ENCODE measurements around the gene NYAP1.
"Not testable (repeated sequence)": the region's sequence is repeated elsewhere in the genome, so short reads cannot be mapped to it uniquely, and the experiment has no call there.

Gene NYAP1

GRCh38 chr7:100528108-100528866 lies 44.6 kb downstream of the NYAP1 start:
- H3K14ac ChIP-seq (ENCODE audit: low read length); H3K9me3 ChIP-seq (ENCODE audit: insufficient read depth, low read depth, low read length); H3K4me3 ChIP-seq (ENCODE audit: low read depth, low read length); H3K79me1 ChIP-seq (ENCODE audit: low read length); H3K27me3 ChIP-seq (ENCODE audit: insufficient read depth, low read length); H3K79me2 ChIP-seq (ENCODE audit: control insufficient read depth, insufficient read depth, low read length, poor library complexity); H2BK5ac ChIP-seq (ENCODE audit: low read depth, low read length, poor library complexity); H3K4ac ChIP-seq (ENCODE audit: low read depth, low read length); H3K18ac ChIP-seq (ENCODE audit: low read length); H3K4me1 ChIP-seq (ENCODE audit: control insufficient read depth in 1 of 2, insufficient read depth in 2 of 2, low read length in 2 of 2); H4K91ac ChIP-seq (ENCODE audit: low read depth, low read length); H3K4me2 ChIP-seq (ENCODE audit: low read length); H2BK12ac ChIP-seq (ENCODE audit: low read length); H2AFZ ChIP-seq (ENCODE audit: insufficient read depth, low read length, poor library complexity); H3K27ac ChIP-seq (ENCODE audit: low read depth, low read length); H4K12ac ChIP-seq (ENCODE audit: low read depth, low read length); H4K8ac ChIP-seq (ENCODE audit: low read depth, low read length); H3K23ac ChIP-seq (ENCODE audit: low read length); H3K9ac ChIP-seq (ENCODE audit: low read length); H2BK120ac ChIP-seq (ENCODE audit: insufficient read depth, low read length, poor library complexity); DNase-seq; H3K36me3 ChIP-seq (ENCODE audit: control insufficient read depth in 1 of 2, insufficient read depth in 2 of 2, low read length in 2 of 2); H2AK5ac ChIP-seq (ENCODE audit: low read length): not testable (repeated sequence)
- no CpG with 5 or more reads among the region's 12 CpGs for WGBS (ENCODE audit: extremely low coverage, insufficient coverage, insufficient read length)

- Histone ChIP-seq H2AFZ (ENCODE audit: insufficient read depth, low read length, poor library complexity) (no peak overlapping the region), H3K4me1 (ENCODE audit: control insufficient read depth in 1 of 2, insufficient read depth in 2 of 2, low read length in 2 of 2) (no peaks in the 10 kb centered on the region), H3K18ac (ENCODE audit: low read length) (no peak overlapping the region), H3K27me3 (ENCODE audit: insufficient read depth, low read length) (no peaks in the 10 kb centered on the region), H3K9ac (ENCODE audit: low read length) (no peak overlapping the region), H3K23ac (ENCODE audit: low read length) (no peak overlapping the region), H4K91ac (ENCODE audit: low read depth, low read length) (no peak overlapping the region), H3K36me3 (ENCODE audit: control insufficient read depth in 1 of 2, insufficient read depth in 2 of 2, low read length in 2 of 2) (no peaks in the 10 kb centered on the region), H3K4me3 (ENCODE audit: low read depth, low read length) (no peak overlapping the region), H3K79me1 (ENCODE audit: low read length) (no peaks in the 10 kb centered on the region), H4K8ac (ENCODE audit: low read depth, low read length) (no peak overlapping the region), H2BK12ac (ENCODE audit: low read length) (no peak overlapping the region), H2BK5ac (ENCODE audit: low read depth, low read length, poor library complexity) (no peak overlapping the region), H2BK120ac (ENCODE audit: insufficient read depth, low read length, poor library complexity) (no peak overlapping the region), H3K27ac (ENCODE audit: low read depth, low read length) (no peak overlapping the region), H3K79me2 (ENCODE audit: control insufficient read depth, insufficient read depth, low read length, poor library complexity) (no peaks in the 10 kb centered on the region), H3K9me3 (ENCODE audit: insufficient read depth, low read depth, low read length) (no peaks in the 10 kb centered on the region), H2AK5ac (ENCODE audit: low read length) (no peak overlapping the region), H3K4me2 (ENCODE audit: low read length) (no peak overlapping the region), H4K12ac (ENCODE audit: low read depth, low read length) (no peak overlapping the region), H3K4ac (ENCODE audit: low read depth, low read length) (no peak overlapping the region), H3K14ac (ENCODE audit: low read length) (no peak overlapping the region)
- no peak for DNase-seq
- WGBS (ENCODE audit: extremely low coverage, insufficient coverage, insufficient read length) = no CpG with 5 or more reads among the region's 14 CpGs
Observed at GRCh38 chr7:100532165-100533022, 48.7 kb downstream of the NYAP1 start.

GRCh38 chr7:100535982-100536381 lies 52.3 kb downstream of the NYAP1 start:
- no CpG with 5 or more reads among the region's 9 CpGs for WGBS (ENCODE audit: extremely low coverage, insufficient coverage, insufficient read length)
- H2BK12ac ChIP-seq (ENCODE audit: low read length) = not testable (repeated sequence)

GRCh38 chr7:100536695-100537094 lies 53.0 kb downstream of the NYAP1 start:
- not testable (repeated sequence) for H3K9ac ChIP-seq (ENCODE audit: low read length); H3K4me1 ChIP-seq (ENCODE audit: control insufficient read depth in 1 of 2, insufficient read depth in 2 of 2, low read length in 2 of 2); H2AK5ac ChIP-seq (ENCODE audit: low read length); H4K8ac ChIP-seq (ENCODE audit: low read depth, low read length); H3K18ac ChIP-seq (ENCODE audit: low read length); H3K4me2 ChIP-seq (ENCODE audit: low read length); H3K4me3 ChIP-seq (ENCODE audit: low read depth, low read length); DNase-seq; H3K27ac ChIP-seq (ENCODE audit: low read depth, low read length); H3K9me3 ChIP-seq (ENCODE audit: insufficient read depth, low read depth, low read length); H2AFZ ChIP-seq (ENCODE audit: insufficient read depth, low read length, poor library complexity); H3K27me3 ChIP-seq (ENCODE audit: insufficient read depth, low read length); H2BK12ac ChIP-seq (ENCODE audit: low read length); H4K91ac ChIP-seq (ENCODE audit: low read depth, low read length); H4K12ac ChIP-seq (ENCODE audit: low read depth, low read length); H3K79me2 ChIP-seq (ENCODE audit: control insufficient read depth, insufficient read depth, low read length, poor library complexity); H2BK5ac ChIP-seq (ENCODE audit: low read depth, low read length, poor library complexity); H3K36me3 ChIP-seq (ENCODE audit: control insufficient read depth in 1 of 2, insufficient read depth in 2 of 2, low read length in 2 of 2); H2BK120ac ChIP-seq (ENCODE audit: insufficient read depth, low read length, poor library complexity); H3K14ac ChIP-seq (ENCODE audit: low read length); H3K79me1 ChIP-seq (ENCODE audit: low read length); H3K4ac ChIP-seq (ENCODE audit: low read depth, low read length); H3K23ac ChIP-seq (ENCODE audit: low read length)
- no CpG with 5 or more reads among the region's 2 CpGs for WGBS (ENCODE audit: extremely low coverage, insufficient coverage, insufficient read length)

More at GRCh38 chr7:100535982-100536381, 52.3 kb downstream of the NYAP1 start:
- H3K79me1 ChIP-seq (ENCODE audit: low read length); H3K4ac ChIP-seq (ENCODE audit: low read depth, low read length); H3K27me3 ChIP-seq (ENCODE audit: insufficient read depth, low read length); H3K4me1 ChIP-seq (ENCODE audit: control insufficient read depth in 1 of 2, insufficient read depth in 2 of 2, low read length in 2 of 2); H3K4me3 ChIP-seq (ENCODE audit: low read depth, low read length); H2AK5ac ChIP-seq (ENCODE audit: low read length); H3K4me2 ChIP-seq (ENCODE audit: low read length); H2BK5ac ChIP-seq (ENCODE audit: low read depth, low read length, poor library complexity); H4K8ac ChIP-seq (ENCODE audit: low read depth, low read length); H3K9me3 ChIP-seq (ENCODE audit: insufficient read depth, low read depth, low read length); H3K14ac ChIP-seq (ENCODE audit: low read length); H3K23ac ChIP-seq (ENCODE audit: low read length); H3K18ac ChIP-seq (ENCODE audit: low read length); H2AFZ ChIP-seq (ENCODE audit: insufficient read depth, low read length, poor library complexity); DNase-seq; H4K91ac ChIP-seq (ENCODE audit: low read depth, low read length); H4K12ac ChIP-seq (ENCODE audit: low read depth, low read length); H3K9ac ChIP-seq (ENCODE audit: low read length); H3K79me2 ChIP-seq (ENCODE audit: control insufficient read depth, insufficient read depth, low read length, poor library complexity); H3K27ac ChIP-seq (ENCODE audit: low read depth, low read length); H3K36me3 ChIP-seq (ENCODE audit: control insufficient read depth in 1 of 2, insufficient read depth in 2 of 2, low read length in 2 of 2); H2BK120ac ChIP-seq (ENCODE audit: insufficient read depth, low read length, poor library complexity): not testable (repeated sequence)

All from trophoblast cell (in vitro differentiated cells and primary cell).